Measurements from ENCODE around the gene CTIF. TPM values are rescaled to one million over a fixed set of nuclear protein-coding genes. Genes with fewer than 3 reads are reported as not detected.

The CTIF gene
- total RNA-seq, 1 donor from 2014 or later = 54.8 TPM

- no peak overlapping the region for H3K27ac ChIP-seq
These were observed 261.6 kb downstream of the CTIF start for GRCh38 chr18:48800466-48800865.

GRCh38 chr18:48800876-48801727, 262.3 kb downstream of the CTIF start:
- DNase-seq (peak; percentile 20), ATAC-seq (no peak)
- no peaks in the 10 kb centered on the region for H3K27me3 ChIP-seq (ENCODE audit: low read depth)
- no peak overlapping the region for H3K4me3 ChIP-seq
- H3K4me1 ChIP-seq = peaks cover 10% of the 10 kb centered on the region
- H3K36me3 ChIP-seq = peaks cover 4% of the 10 kb centered on the region
- H3K27ac ChIP-seq = no peak overlapping the region
- TF ChIP-seq CTCF (IDR thresholded peaks at IDR 0.05) = no peak
- intact Hi-C loops (cut with DNase I) = no loop called here
- H3K9me3 ChIP-seq = no peaks in the 10 kb centered on the region

More at GRCh38 chr18:48800466-48800865, 261.6 kb downstream of the CTIF start:
- DNase-seq = peak; percentile 22
- no peak for TF ChIP-seq CTCF (IDR thresholded peaks at IDR 0.05)
- Histone ChIP-seq H3K4me1 (peaks cover 4% of the 10 kb centered on the region), H3K4me3 (no peak overlapping the region), H3K9me3 (no peaks in the 10 kb centered on the region), H3K36me3 (peaks cover 4% of the 10 kb centered on the region), H3K27me3 (ENCODE audit: low read depth) (no peaks in the 10 kb centered on the region)
- intact Hi-C loops (cut with DNase I) = no loop called here
- no peak for ATAC-seq

- intact Hi-C loops (cut with DNase I) = no loop called here
- H3K27ac ChIP-seq = no peak overlapping the region
- H3K4me3 ChIP-seq = no peak overlapping the region
- TF ChIP-seq CTCF (IDR thresholded peaks at IDR 0.05) = no peak
- no peaks in the 10 kb centered on the region for H3K36me3 ChIP-seq
- H3K4me1 ChIP-seq = peaks cover 19% of the 10 kb centered on the region
- H3K27me3 ChIP-seq (ENCODE audit: low read depth) = no peaks in the 10 kb centered on the region
- peak; percentile 12 for DNase-seq
- ATAC-seq = no peak
- no peaks in the 10 kb centered on the region for H3K9me3 ChIP-seq
These were observed 263.1 kb downstream of the CTIF start for GRCh38 chr18:48801728-48802542.

GRCh38 chr18:48802543-48803290, 263.9 kb downstream of the CTIF start:
- H3K4me1 ChIP-seq = peaks cover 25% of the 10 kb centered on the region
- H3K4me3 ChIP-seq = no peak overlapping the region
- TF ChIP-seq CTCF (IDR thresholded peaks at IDR 0.05) = no peak
- H3K9me3 ChIP-seq = no peaks in the 10 kb centered on the region
- no peak overlapping the region for H3K27ac ChIP-seq
- DNase-seq = peak; percentile 32
- H3K27me3 ChIP-seq (ENCODE audit: low read depth) = no peaks in the 10 kb centered on the region
- no peaks in the 10 kb centered on the region for H3K36me3 ChIP-seq
- no peak for ATAC-seq
- intact Hi-C loops (cut with DNase I) = no loop called here

DNA sequence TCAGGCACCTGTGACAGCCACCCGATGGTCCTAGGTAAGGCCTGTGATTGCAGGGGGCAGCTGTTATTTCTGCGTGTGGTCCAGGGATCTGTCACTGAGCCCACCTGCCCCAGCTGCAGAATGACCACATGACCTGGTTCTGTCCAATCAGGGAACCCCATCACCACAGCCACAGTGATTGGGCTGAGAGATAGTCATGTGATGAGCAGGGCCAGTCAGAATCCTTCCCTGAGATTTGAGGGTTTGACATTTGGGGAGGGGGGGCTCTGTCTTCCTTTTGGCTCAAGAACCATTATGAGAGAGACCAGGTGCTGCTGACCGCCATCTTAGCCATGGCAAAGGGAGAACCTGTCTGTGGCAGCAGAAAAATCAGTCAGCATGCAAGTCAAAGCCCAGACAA, 264.7 kb downstream of the CTIF start:
- Histone ChIP-seq H3K4me3 (no peak overlapping the region), H3K9me3 (no peaks in the 10 kb centered on the region), H3K4me1 (peaks cover 25% of the 10 kb centered on the region), H3K27ac (no peak overlapping the region), H3K36me3 (no peaks in the 10 kb centered on the region), H3K27me3 (ENCODE audit: low read depth) (no peaks in the 10 kb centered on the region)
- DNase-seq (peak; percentile 11), ATAC-seq (no peak)
- intact Hi-C loops (cut with DNase I) = no loop called here
- TF ChIP-seq CTCF (IDR thresholded peaks at IDR 0.05) = no peak
